Neural cell (in vitro differentiated cells): Measurements from ENCODE around the gene BANP. TPM values are rescaled to one million over a fixed set of nuclear protein-coding genes. Genes with fewer than 3 reads are reported as not detected.

ENCODE experiments used
- H2AFZ ChIP-seq: fragments of 200-600, 300-800 bp; sonication (generic), shearing (Covaris generic); 2 replicates; pipeline ENCODE4 v1.6.0; 2014; ENCODE audit warnings: low read depth, mild to moderate bottlenecking, antibody characterized with exemption, low read length, moderate library complexity
- H3F3A ChIP-seq: fragments of 200-600 bp; shearing (Covaris generic); 2 replicates; pipeline ENCODE4 v1.6.1; 2016; ENCODE audit warnings: mild to moderate bottlenecking, moderate library complexity, mixed read lengths, antibody characterized with exemption, low read length; ENCODE audit not compliant: insufficient read depth, poor library complexity, severe bottlenecking
- H3K27ac ChIP-seq: fragments of 200-600, 300-800 bp; sonication (generic), shearing (Covaris generic); 2 replicates; pipeline ENCODE4 v1.5.1; 2014; ENCODE audit warnings: mild to moderate bottlenecking, low read length, moderate library complexity
- H3K27me3 ChIP-seq: fragments of 300-800, 200-600 bp; sonication (generic), shearing (Covaris generic); 2 replicates; pipeline ENCODE4 v1.6.0; 2014; ENCODE audit warnings: mild to moderate bottlenecking, low read depth, low read length, moderate library complexity; ENCODE audit not compliant: insufficient read depth
- H3K36me3 ChIP-seq: fragments of 300-800, 200-600 bp; sonication (generic), shearing (Covaris generic); 2 replicates; pipeline ENCODE4 v1.5.1; 2014; ENCODE audit warnings: mild to moderate bottlenecking, antibody characterized with exemption, low read length, moderate library complexity; ENCODE audit not compliant: insufficient read depth
- H3K4me2 ChIP-seq: fragments of 300-800, 200-600 bp; sonication (generic), shearing (Covaris generic); 2 replicates; pipeline ENCODE4 v1.6.0; 2014; ENCODE audit warnings: mild to moderate bottlenecking, low read length
- H3K4me3 ChIP-seq: fragments of 300-800, 200-600 bp; sonication (generic), shearing (Covaris generic); 2 replicates; pipeline ENCODE4 v1.5.1; 2014; ENCODE audit warnings: mild to moderate bottlenecking, low read length, moderate library complexity
- H3K79me2 ChIP-seq: fragments of 200-600 bp; shearing (Covaris generic); replicated peaks from 2 replicates; pipeline ENCODE4 v1.6.0; 2014; ENCODE audit warnings: mild to moderate bottlenecking, low read length, moderate library complexity; ENCODE audit not compliant: insufficient read depth
- H3K9ac ChIP-seq: fragments of 300-800, 200-600 bp; sonication (generic), shearing (Covaris generic); 2 replicates; pipeline ENCODE4 v1.6.1; 2016; ENCODE audit warnings: mild to moderate bottlenecking, low read length, mixed read lengths
- H3K9me2 ChIP-seq: fragments of 200-600 bp; shearing (Covaris generic); 2 replicates; pipeline ENCODE4 v1.6.1; 2016; ENCODE audit warnings: mild to moderate bottlenecking, low read length, mixed read lengths; ENCODE audit not compliant: insufficient read depth
- H3K9me3 ChIP-seq: fragments of 200-600, 300-800 bp; sonication (generic), shearing (Covaris generic); 2 replicates; pipeline ENCODE4 v1.6.1; 2016; ENCODE audit warnings: mild to moderate bottlenecking, mixed run types, low read length, moderate library complexity, mixed read lengths
- H4K20me1 ChIP-seq: fragments of 200-600 bp; shearing (Covaris generic); 2 replicates; pipeline ENCODE4 v1.6.1; 2016; ENCODE audit warnings: mild to moderate bottlenecking, mixed run types; ENCODE audit not compliant: insufficient read depth
- CTCF ChIP-seq: fragments of 450-650 bp; IDR thresholded peaks from 2 replicates; pipeline ENCODE4 v1.5.1; 2014; ENCODE audit warnings: antibody characterized with exemption, mild to moderate bottlenecking, moderate library complexity; ENCODE audit not compliant: poor library complexity, severe bottlenecking
- EP300 ChIP-seq: fragments of 450-650 bp; conservative IDR thresholded peaks from 2 replicates; pipeline ENCODE4 v1.6.1; 2014; ENCODE audit warnings: antibody characterized with exemption, mild to moderate bottlenecking, moderate library complexity; ENCODE audit not compliant: poor library complexity, severe bottlenecking
- EZH2 ChIP-seq: fragments of 200-600, 300-800 bp; shearing (Covaris generic), sonication (generic); IDR thresholded peaks from 2 replicates; pipeline ENCODE4 v1.6.1; 2014; ENCODE audit warnings: antibody characterized with exemption, low read length, borderline replicate concordance, mild to moderate bottlenecking; ENCODE audit not compliant: insufficient read depth, poor library complexity, severe bottlenecking
- MXI1 ChIP-seq: fragments of 450-650 bp; conservative IDR thresholded peaks from 2 replicates; pipeline ENCODE4 v1.6.1; 2014; ENCODE audit warnings: antibody characterized with exemption, mild to moderate bottlenecking; ENCODE audit not compliant: poor library complexity, severe bottlenecking
- POLR2AphosphoS5 ChIP-seq: IDR thresholded peaks from 2 replicates; pipeline ENCODE4 v1.6.1; 2012
- RAD21 ChIP-seq: fragments of 450-650 bp; conservative IDR thresholded peaks from 2 replicates; pipeline ENCODE4 v1.6.1; 2014; ENCODE audit warnings: antibody characterized with exemption, mild to moderate bottlenecking, moderate library complexity
- REST ChIP-seq: IDR thresholded peaks from 2 replicates; pipeline ENCODE4 v1.6.1; 2012; ENCODE audit warnings: borderline replicate concordance
- SMC3 ChIP-seq: fragments of 450-650 bp; conservative IDR thresholded peaks from 2 replicates; pipeline ENCODE4 v1.6.1; 2014; ENCODE audit warnings: antibody characterized with exemption, mild to moderate bottlenecking, moderate library complexity; ENCODE audit not compliant: poor library complexity
- TAF1 ChIP-seq: IDR thresholded peaks from 2 replicates; pipeline ENCODE4 v1.6.1; 2012; ENCODE audit warnings: low read depth
- polyA plus RNA-seq: library from polyadenylated mRNA; depleted of rRNA; stranded (reverse); fragments of >200 nt; gene quantifications from 2 replicates; pipeline ENCODE4 v1.2.3, GENCODE V29; 2014

The BANP gene
- polyA plus RNA-seq, 1 donor from 2014 or later = 20.6 TPM

- Histone ChIP-seq H3K27ac (no peak overlapping the region), H3F3A (no peaks in the 10 kb centered on the region), H3K79me2 (no peaks in the 10 kb centered on the region), H3K4me3 (no peak overlapping the region), H3K36me3 (no peaks in the 10 kb centered on the region), H3K4me2 (no peak overlapping the region), H3K9me3 (no peaks in the 10 kb centered on the region), H3K9me2 (no peaks in the 10 kb centered on the region), H2AFZ (no peak overlapping the region), H4K20me1 (no peaks in the 10 kb centered on the region), H3K9ac (no peak overlapping the region), H3K27me3 (no peaks in the 10 kb centered on the region)
- no peak for TF ChIP-seq TAF1
- TF ChIP-seq EZH2 = no peak
- TF ChIP-seq EP300 = no peak
- no peak for TF ChIP-seq SMC3
- no peak for TF ChIP-seq CTCF
- TF ChIP-seq RAD21 = no peak
- no peak for TF ChIP-seq MXI1
- TF ChIP-seq POLR2AphosphoS5 = no peak
- TF ChIP-seq REST = no peak
Observed at GRCh38 chr16:87919681-87919994, 31.6 kb upstream of the BANP start.

- H3K27ac ChIP-seq = no peak overlapping the region
- no peaks in the 10 kb centered on the region for H3K36me3 ChIP-seq
- H3K79me2 ChIP-seq = no peaks in the 10 kb centered on the region
- H3K9ac ChIP-seq = no peak overlapping the region
- TF ChIP-seq RAD21 (no peak), CTCF (no peak), POLR2AphosphoS5 (no peak), SMC3 (no peak), MXI1 (no peak), EZH2 (no peak), REST (no peak), TAF1 (no peak)
- no peak overlapping the region for H3K4me3 ChIP-seq
- H3F3A ChIP-seq = no peaks in the 10 kb centered on the region
- H4K20me1 ChIP-seq = no peaks in the 10 kb centered on the region
- H3K27me3 ChIP-seq = no peaks in the 10 kb centered on the region
- H3K9me2 ChIP-seq = no peaks in the 10 kb centered on the region
- H3K9me3 ChIP-seq = no peaks in the 10 kb centered on the region
- no peak overlapping the region for H3K4me2 ChIP-seq
- H2AFZ ChIP-seq = no peak overlapping the region
Observed at GRCh38 chr16:87921236-87921773, 29.9 kb upstream of the BANP start.
